Mesenchymal stem cell (in vitro differentiated cells and primary cell): ENCODE data around the gene EFHD2. TPM values are rescaled to one million over a fixed set of nuclear protein-coding genes. Genes with fewer than 3 reads are reported as not detected.
A peak's percentile ranks its signal among the peaks of the same experiment; 100 is the strongest.

ENCODE experiments used
- DNase-seq: peaks from one replicate; pipeline ENCODE4 v3.0.0-alpha.2; 2013
- H2AFZ ChIP-seq: one replicate; pipeline ENCODE4 v1.6.1; 2013; ENCODE audit warnings: low read depth, mild to moderate bottlenecking, control low read depth, inconsistent platforms, low read length, moderate library complexity
- H2AK5ac ChIP-seq: 2 replicates; pipeline ENCODE4 v1.6.1; 2013; ENCODE audit warnings: low read length, moderate library complexity, mild to moderate bottlenecking, inconsistent platforms; ENCODE audit not compliant: severe bottlenecking
- H2BK120ac ChIP-seq: one replicate; pipeline ENCODE4 v1.6.1; 2013; ENCODE audit warnings: low read depth, mild to moderate bottlenecking, inconsistent platforms, low read length, moderate library complexity
- H2BK12ac ChIP-seq, 2 experiments: one replicate each; pipeline ENCODE4 v1.6.1; 2013; ENCODE audit warnings: inconsistent platforms in 2 of 2, low read length in 2 of 2, mild to moderate bottlenecking in 2 of 2, moderate library complexity in 2 of 2, control low read depth in 1 of 2
- H2BK15ac ChIP-seq: one replicate; pipeline ENCODE4 v1.6.1; 2013; ENCODE audit warnings: mild to moderate bottlenecking, low read depth, inconsistent platforms; ENCODE audit not compliant: poor library complexity, severe bottlenecking
- H2BK5ac ChIP-seq: 2 replicates; pipeline ENCODE4 v1.6.1; 2013; ENCODE audit warnings: low read depth, mild to moderate bottlenecking, low read length, control low read depth, inconsistent platforms; ENCODE audit not compliant: poor library complexity, severe bottlenecking
- H3K14ac ChIP-seq, 2 experiments: one replicate each; pipeline ENCODE4 v1.6.1; 2013; ENCODE audit warnings: inconsistent platforms in 2 of 2, low read length in 2 of 2, control low read depth in 1 of 2, mild to moderate bottlenecking in 1 of 2, moderate library complexity in 1 of 2
- H3K18ac ChIP-seq, 2 experiments: one replicate each; pipeline ENCODE4 v1.6.1; 2013; ENCODE audit warnings: inconsistent platforms in 2 of 2, low read length in 2 of 2, control low read depth in 1 of 2, low read depth in 1 of 2, mild to moderate bottlenecking in 1 of 2
- H3K23ac ChIP-seq, 2 experiments: one replicate each; pipeline ENCODE4 v1.6.1; 2013; ENCODE audit warnings: inconsistent platforms in 2 of 2, low read length in 2 of 2, mild to moderate bottlenecking in 2 of 2, moderate library complexity in 2 of 2, control low read depth in 1 of 2
- H3K27ac ChIP-seq: 2 replicates; pipeline ENCODE4 v1.5.1; 2013; ENCODE audit warnings: mild to moderate bottlenecking, moderate library complexity, low read length, control low read depth, inconsistent platforms; ENCODE audit not compliant: poor library complexity, severe bottlenecking
- H3K27me3 ChIP-seq, 2 experiments: 2 replicates each; pipeline versions ENCODE4 v1.6.1 to v1.7.0; 2013; ENCODE audit warnings: low read length in 2 of 2, mild to moderate bottlenecking in 2 of 2, moderate library complexity in 2 of 2, control low read depth in 1 of 2, inconsistent platforms in 1 of 2; ENCODE audit not compliant: control insufficient read depth in 1 of 2, insufficient read depth in 1 of 2
- H3K36me3 ChIP-seq, 2 experiments: 2 replicates each; pipeline versions ENCODE4 v1.6.1 to v1.7.0; 2013; ENCODE audit warnings: low read length in 2 of 2, control low read depth in 1 of 2, inconsistent platforms in 1 of 2, low read depth in 1 of 2, mild to moderate bottlenecking in 1 of 2; ENCODE audit not compliant: insufficient read depth in 2 of 2, control insufficient read depth in 1 of 2
- H3K4ac ChIP-seq, 2 experiments: one replicate each; pipeline ENCODE4 v1.6.1; 2013; ENCODE audit warnings: inconsistent platforms in 2 of 2, low read length in 2 of 2, mild to moderate bottlenecking in 2 of 2, moderate library complexity in 2 of 2, control low read depth in 1 of 2, low read depth in 1 of 2
- H3K4me1 ChIP-seq: 2 replicates; pipeline ENCODE4 v1.6.1; 2013; ENCODE audit warnings: low read depth, low read length, control low read depth; ENCODE audit not compliant: control insufficient read depth, insufficient read depth
- H3K4me2 ChIP-seq: 2 replicates; pipeline ENCODE4 v1.6.1; 2013; ENCODE audit warnings: low read length, mild to moderate bottlenecking, inconsistent platforms; ENCODE audit not compliant: poor library complexity, severe bottlenecking
- H3K4me3 ChIP-seq, 2 experiments: 2 replicates each; pipeline versions ENCODE4 v1.5.1 to v1.7.0; 2013; ENCODE audit warnings: low read length in 2 of 2, mild to moderate bottlenecking in 2 of 2, control low read depth in 1 of 2, low read depth in 1 of 2; ENCODE audit not compliant: insufficient read depth in 1 of 2
- H3K79me1 ChIP-seq: replicated peaks from 2 replicates; pipeline ENCODE4 v1.6.1; 2013; ENCODE audit warnings: mild to moderate bottlenecking, control low read depth, low read length, inconsistent platforms; ENCODE audit not compliant: poor library complexity, severe bottlenecking
- H3K9ac ChIP-seq: 2 replicates; pipeline ENCODE4 v1.7.0; 2013; ENCODE audit warnings: mild to moderate bottlenecking, low read length, moderate library complexity
- H3K9me3 ChIP-seq: 2 replicates; pipeline ENCODE4 v1.7.0; 2013; ENCODE audit warnings: mild to moderate bottlenecking, low read length; ENCODE audit not compliant: control insufficient read depth
- H4K8ac ChIP-seq: one replicate; pipeline ENCODE4 v1.6.1; 2013; ENCODE audit warnings: inconsistent platforms, mild to moderate bottlenecking, low read length, moderate library complexity
- H4K91ac ChIP-seq: one replicate; pipeline ENCODE4 v1.6.1; 2013; ENCODE audit warnings: mild to moderate bottlenecking, low read length, inconsistent platforms
- WGBS: methylation state at CpG from one replicate; pipeline ENCODE4 v1.1.7; 2013; ENCODE audit warnings: mixed read lengths; 5-methylcytosine and 5-hydroxymethylcytosine counted together
- polyA plus RNA-seq, 2 experiments: library from polyadenylated mRNA; stranded (reverse); fragments of 200-250 nt; gene quantifications; one replicate each; pipeline ENCODE4 v1.2.3, GENCODE V29; 2013

The EFHD2 gene, protein sequence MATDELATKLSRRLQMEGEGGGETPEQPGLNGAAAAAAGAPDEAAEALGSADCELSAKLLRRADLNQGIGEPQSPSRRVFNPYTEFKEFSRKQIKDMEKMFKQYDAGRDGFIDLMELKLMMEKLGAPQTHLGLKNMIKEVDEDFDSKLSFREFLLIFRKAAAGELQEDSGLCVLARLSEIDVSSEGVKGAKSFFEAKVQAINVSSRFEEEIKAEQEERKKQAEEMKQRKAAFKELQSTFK
- 46.3 TPM for polyA plus RNA-seq (2013, experiment 1 of 2)
- polyA plus RNA-seq (2013, experiment 2 of 2): 45.6 TPM

DNA sequence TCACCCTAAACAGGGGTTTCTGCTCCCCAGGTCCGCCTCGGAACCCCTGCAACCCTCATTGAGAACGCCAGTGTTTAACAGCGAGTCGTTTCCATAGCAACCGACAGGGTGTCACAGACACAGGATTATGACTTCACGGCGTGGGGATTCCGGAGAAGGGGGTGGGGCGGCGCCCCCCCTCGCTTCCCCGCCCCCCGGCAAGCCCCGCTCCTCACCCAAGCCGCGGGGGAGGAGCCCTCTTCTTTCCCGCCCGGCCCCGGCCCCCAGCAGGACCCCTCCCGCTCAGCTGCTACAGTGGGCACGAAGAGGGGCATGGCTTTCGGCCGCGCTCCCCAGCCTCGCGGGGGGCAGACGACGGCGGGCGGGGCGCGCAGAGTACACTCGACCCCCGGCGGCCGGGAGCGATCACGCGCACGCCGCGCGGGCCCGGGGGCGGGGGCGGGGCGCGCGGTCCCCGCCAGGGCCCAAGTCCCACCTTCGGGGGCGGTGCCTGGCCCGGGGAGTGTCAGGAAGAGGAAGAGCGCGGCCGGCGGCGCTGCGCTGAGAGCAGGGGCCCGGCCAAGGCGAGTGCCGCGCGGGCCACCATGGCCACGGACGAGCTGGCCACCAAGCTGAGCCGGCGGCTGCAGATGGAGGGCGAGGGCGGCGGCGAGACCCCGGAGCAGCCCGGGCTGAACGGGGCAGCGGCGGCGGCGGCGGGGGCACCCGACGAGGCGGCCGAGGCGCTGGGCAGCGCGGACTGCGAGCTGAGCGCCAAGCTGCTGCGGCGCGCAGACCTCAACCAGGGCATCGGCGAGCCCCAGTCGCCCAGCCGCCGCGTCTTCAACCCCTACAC lies at the start of gene EFHD2:
Gene EFHD2 (plus strand): TSS at position 501 of the 835 bp plus-strand sequence. CDS start 84 bp downstream, at position 585.
- Histone ChIP-seq H3K36me3 (peaks cover 3 to 6% of the 10 kb centered on the region in 2 experiments), H3K18ac (peak within 1 kb of the TSS; percentile 85 to 98), H2AK5ac (no peak within 1 kb of the TSS), H3K23ac (peak within 1 kb of the TSS in 1 of 2 experiments; percentile 81), H3K27ac (no peak within 1 kb of the TSS), H2BK120ac (peak within 1 kb of the TSS; percentile 86), H3K27me3 (peaks cover 6 to 7% of the 10 kb centered on the region in 2 experiments), H3K4ac (peak within 1 kb of the TSS; percentile 54 to 93), H3K14ac (peak within 1 kb of the TSS; percentile 78 to 92), H3K4me1 (peaks cover 25% of the 10 kb centered on the region), H3K4me2 (peak within 1 kb of the TSS; percentile 92), H2AFZ (peak within 1 kb of the TSS; percentile 96), H2BK15ac (peak within 1 kb of the TSS; percentile 82), H3K4me3 (peak within 1 kb of the TSS; percentile 84 to 91), H3K9ac (peak within 1 kb of the TSS; percentile 92), H4K91ac (peak within 1 kb of the TSS; percentile 87), H2BK5ac (no peak within 1 kb of the TSS), H3K9me3 (no peaks in the 10 kb centered on the region), H2BK12ac (peak within 1 kb of the TSS in 1 of 2 experiments; percentile 92), H3K79me1 (peaks cover 32% of the 10 kb centered on the region), H4K8ac (peak within 1 kb of the TSS; percentile 70)
- DNase-seq: peak; percentile 94
- 2% methylated on average over 68 of the region's 99 CpGs for WGBS

DNA sequence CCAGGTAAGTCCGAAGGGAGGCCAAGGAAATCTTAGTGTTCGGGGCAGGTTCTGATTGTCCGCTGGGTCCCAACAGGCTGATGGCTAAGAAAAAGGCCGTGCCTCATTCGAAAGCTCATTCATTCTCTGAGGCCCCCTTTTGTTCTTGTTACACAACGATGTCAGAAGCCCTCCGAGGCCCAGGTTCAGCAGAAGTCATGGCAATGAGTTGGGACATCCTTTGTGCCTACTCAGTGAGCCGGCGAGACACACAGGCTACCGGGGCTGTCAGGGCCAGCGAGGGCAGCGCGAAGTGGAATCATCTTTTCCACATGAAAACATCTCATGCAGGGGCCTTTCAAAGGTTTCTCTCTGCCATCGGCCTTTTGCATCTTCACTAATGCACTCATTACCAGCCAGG lies 49.0 kb upstream of the EFHD2 start:
- Histone ChIP-seq H2BK15ac (no peak overlapping the region), H3K14ac (no peak overlapping the region), H2BK12ac (no peak overlapping the region), H4K91ac (no peak overlapping the region), H3K4me1 (peaks cover 4% of the 10 kb centered on the region), H2BK120ac (no peak overlapping the region), H3K4me2 (no peak overlapping the region), H4K8ac (no peak overlapping the region), H3K23ac (no peak overlapping the region), H3K27me3 (no peaks in the 10 kb centered on the region), H3K4me3 (no peak overlapping the region), H3K27ac (no peak overlapping the region), H3K9me3 (no peaks in the 10 kb centered on the region), H3K4ac (no peak overlapping the region), H2AFZ (no peak overlapping the region), H3K18ac (no peak overlapping the region), H3K9ac (no peak overlapping the region), H3K79me1 (no peaks in the 10 kb centered on the region), H3K36me3 (no peaks in the 10 kb centered on the region), H2BK5ac (no peak overlapping the region), H2AK5ac (no peak overlapping the region)
- DNase-seq: no peak
- 93% methylated on average over 14 of the region's 14 CpGs for WGBS

DNA sequence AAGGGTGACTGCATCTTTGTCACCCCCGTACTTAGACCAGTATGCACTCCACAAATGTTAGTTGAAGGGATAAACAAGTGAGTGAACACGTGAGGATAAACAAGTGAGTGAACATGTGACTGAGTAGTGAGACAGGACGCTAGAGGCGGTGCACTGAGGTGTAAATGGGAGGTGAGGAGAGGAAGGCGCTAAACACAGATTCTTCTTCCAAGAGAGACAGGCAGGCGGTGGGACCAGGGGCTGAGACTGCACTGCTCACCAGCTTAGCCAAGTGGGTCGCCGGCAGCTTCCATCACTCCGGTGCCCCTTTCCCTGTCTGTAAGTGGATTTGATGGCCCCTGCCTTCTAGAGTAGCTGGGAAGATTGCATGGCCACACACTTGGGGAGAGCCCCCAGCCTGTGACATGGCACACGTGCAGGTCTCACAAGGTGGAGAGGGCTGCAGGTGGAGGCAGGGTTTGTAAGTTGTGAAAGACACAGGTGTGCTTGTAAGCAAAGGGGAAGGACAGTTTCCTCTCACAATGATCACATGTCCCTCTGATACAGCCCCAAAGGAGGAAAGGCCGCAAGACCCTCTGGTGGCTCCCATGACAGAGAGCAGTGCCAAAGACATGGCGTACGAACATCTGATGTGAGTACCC lies 47.5 kb upstream of the EFHD2 start:
- Histone ChIP-seq H3K4me2 (no peak overlapping the region), H3K14ac (no peak overlapping the region), H2AFZ (no peak overlapping the region), H3K4ac (no peak overlapping the region), H4K91ac (no peak overlapping the region), H3K27ac (no peak overlapping the region), H3K9ac (no peak overlapping the region), H3K9me3 (no peaks in the 10 kb centered on the region), H2BK12ac (no peak overlapping the region), H3K23ac (no peak overlapping the region), H3K4me1 (peaks cover 3% of the 10 kb centered on the region), H2BK15ac (no peak overlapping the region), H2AK5ac (no peak overlapping the region), H3K36me3 (no peaks in the 10 kb centered on the region), H3K18ac (no peak overlapping the region), H4K8ac (peak overlapping the region; percentile 19), H3K4me3 (no peak overlapping the region), H3K79me1 (no peaks in the 10 kb centered on the region), H2BK120ac (no peak overlapping the region), H3K27me3 (peaks cover 0 to 3% of the 10 kb centered on the region in 2 experiments), H2BK5ac (no peak overlapping the region)
- no peak for DNase-seq
- 90% methylated on average over 13 of the region's 13 CpGs for WGBS

DNA sequence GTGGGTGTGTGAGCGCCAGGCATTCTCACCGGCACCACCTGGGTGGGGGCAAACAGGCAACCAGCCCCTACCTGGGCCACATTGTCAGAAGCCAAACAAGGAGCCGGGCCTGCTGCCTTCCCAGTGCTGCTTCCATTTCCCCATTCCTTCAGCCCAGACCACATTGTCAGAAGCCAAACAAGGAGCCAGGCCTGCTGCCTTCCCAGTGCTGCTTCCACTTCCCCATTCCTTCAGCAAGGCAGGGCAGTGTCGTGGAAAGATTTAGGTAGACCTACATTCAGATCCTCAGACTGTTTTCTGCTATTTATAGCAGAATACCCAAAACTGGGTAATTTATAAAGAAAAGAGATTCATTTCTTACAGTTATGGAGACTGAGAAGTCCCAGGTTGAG lies 47.0 kb upstream of the EFHD2 start:
- Histone ChIP-seq H2BK120ac (no peak overlapping the region), H3K27me3 (peaks cover 0 to 3% of the 10 kb centered on the region in 2 experiments), H3K27ac (no peak overlapping the region), H3K23ac (no peak overlapping the region), H2BK15ac (no peak overlapping the region), H3K4me1 (no peaks in the 10 kb centered on the region), H3K79me1 (no peaks in the 10 kb centered on the region), H2BK12ac (no peak overlapping the region), H2BK5ac (no peak overlapping the region), H3K36me3 (no peaks in the 10 kb centered on the region), H2AFZ (no peak overlapping the region), H3K14ac (no peak overlapping the region), H3K18ac (no peak overlapping the region), H4K91ac (no peak overlapping the region), H2AK5ac (no peak overlapping the region), H3K9ac (no peak overlapping the region), H3K4me3 (no peak overlapping the region), H3K9me3 (no peaks in the 10 kb centered on the region), H3K4me2 (no peak overlapping the region), H4K8ac (peak overlapping the region; percentile 19), H3K4ac (no peak overlapping the region)
- 94% methylated on average over 3 of the region's 4 CpGs for WGBS
- no peak for DNase-seq
